H1 (cell line): ENCODE data around the gene CHST9. TPM values are rescaled to one million over a fixed set of nuclear protein-coding genes. Genes with fewer than 3 reads are reported as not detected.

Experiments used
- CTCF ChIA-PET: fragments of 300-600 bp; sonication (Branson Sonifier 250); formaldehyde crosslinking; loops from one replicate; lab custom pipeline; 2021; ENCODE audit not compliant: partially characterized antibody; lab: Charles Lee
- POLR2A ChIA-PET: fragments of 300-600 bp; sonication (Branson Sonifier 250); formaldehyde crosslinking; loops from one replicate; lab custom pipeline; 2021; ENCODE audit warnings: inconsistent platforms; ENCODE audit not compliant: partially characterized antibody; lab: Charles Lee
- DNase-seq, 2 experiments: peaks; one replicate each; pipeline versions ENCODE4 v3.0.0 to v3.0.0-alpha.2; 2010 to 2022; ENCODE audit warnings: low spot score in 2 of 2, low read depth in 1 of 2, mixed read lengths in 1 of 2
- FAIRE-seq: peaks from 2 replicates; lab custom pipeline; 2011; peaks lifted over from hg19 to GRCh38; lab: Jason Lieb, UNC
- H2AFZ ChIP-seq: 2 replicates; pipeline ENCODE4 v1.8.1; 2012; ENCODE audit warnings: low read length, inconsistent platforms
- H2AK5ac ChIP-seq: 2 replicates; pipeline ENCODE4 v1.6.1; 2013; ENCODE audit warnings: low read depth, low read length
- H2BK120ac ChIP-seq: replicated peaks from 2 replicates; pipeline ENCODE3; 2013; ENCODE audit warnings: low read depth, low read length, inconsistent platforms
- H2BK12ac ChIP-seq: 2 replicates; pipeline ENCODE4 v1.6.1; 2013; ENCODE audit warnings: low read depth, low read length
- H2BK15ac ChIP-seq: 2 replicates; pipeline ENCODE4 v1.6.1; 2013; ENCODE audit warnings: low read length
- H2BK20ac ChIP-seq: 2 replicates; pipeline ENCODE4 v1.6.1; 2013; ENCODE audit warnings: low read length
- H2BK5ac ChIP-seq: 2 replicates; pipeline ENCODE4 v1.6.1; 2013; ENCODE audit warnings: low read depth, low read length
- H3K14ac ChIP-seq: 2 replicates; pipeline ENCODE4 v1.6.1; 2013; ENCODE audit warnings: inconsistent platforms; ENCODE audit not compliant: insufficient read length
- H3K18ac ChIP-seq: 2 replicates; pipeline ENCODE4 v1.6.1; 2013; ENCODE audit warnings: low read length; ENCODE audit errors: extremely low read depth
- H3K23ac ChIP-seq: 2 replicates; pipeline ENCODE4 v1.6.1; 2013; ENCODE audit warnings: inconsistent platforms; ENCODE audit not compliant: insufficient read length
- H3K23me2 ChIP-seq: 2 replicates; pipeline ENCODE4 v1.6.1; 2013; ENCODE audit warnings: low read depth, low read length
- H3K27ac ChIP-seq: 2 replicates; pipeline ENCODE4 v1.6.1; 2011; ENCODE audit warnings: low read depth, low read length, inconsistent platforms
- H3K27me3 ChIP-seq, 4 experiments: replicated peaks in 1 of 4; 1 replicate in 1 of 4; 2 replicates in 3 of 4; pipeline versions ENCODE4 v1.6.1 to v1.8.1; 2011 to 2013; ENCODE audit warnings: low read length in 3 of 4, mild to moderate bottlenecking in 3 of 4, inconsistent platforms in 2 of 4, mixed read lengths in 2 of 4, moderate library complexity in 1 of 4; ENCODE audit not compliant: control insufficient read depth in 3 of 4, insufficient read depth in 3 of 4; ENCODE audit errors: extremely low read depth in 1 of 4
- H3K36me3 ChIP-seq, 4 experiments: 2 replicates each; pipeline versions ENCODE4 v1.6.1 to v1.8.1; 2011 to 2013; ENCODE audit warnings: mild to moderate bottlenecking in 4 of 4, low read length in 3 of 4, moderate library complexity in 2 of 4, control low read depth in 1 of 4, inconsistent platforms in 1 of 4; ENCODE audit not compliant: insufficient read depth in 4 of 4, control insufficient read depth in 2 of 4
- H3K4ac ChIP-seq: replicated peaks from 2 replicates; pipeline ENCODE3; 2013; ENCODE audit warnings: low read length, low read depth, mixed read lengths, inconsistent platforms; ENCODE audit not compliant: insufficient read length
- H3K4me1 ChIP-seq, 4 experiments: replicated peaks in 1 of 4; 1 replicate in 1 of 4; 2 replicates in 3 of 4; pipeline versions ENCODE4 v1.6.1 to v1.8.1; 2011 to 2013; ENCODE audit warnings: low read length in 3 of 4, inconsistent platforms in 2 of 4, mixed read lengths in 1 of 4; ENCODE audit not compliant: insufficient read depth in 4 of 4, control insufficient read depth in 3 of 4
- H3K4me2 ChIP-seq, 2 experiments: 2 replicates each; pipeline versions ENCODE4 v1.6.1 to v1.8.1; 2011 to 2013; ENCODE audit warnings: low read depth in 2 of 2, low read length in 2 of 2, control low read depth in 1 of 2, inconsistent platforms in 1 of 2, mild to moderate bottlenecking in 1 of 2; ENCODE audit not compliant: insufficient read depth in 1 of 2
- H3K4me3 ChIP-seq, 4 experiments: fragments of 200-600, 300-600 bp in 1 of 4; sonication (generic), shearing (Covaris generic), sonication (Bioruptor Twin) in 1 of 4; 2 replicates each; pipeline versions ENCODE4 v1.5.1 to v1.8.1; 2011 to 2016; ENCODE audit warnings: low read length in 4 of 4, low read depth in 3 of 4, control low read depth in 2 of 4, inconsistent platforms in 2 of 4, mild to moderate bottlenecking in 2 of 4, mixed read lengths in 1 of 4, moderate library complexity in 1 of 4; ENCODE audit not compliant: insufficient read depth in 2 of 4; ENCODE audit errors: extremely low read depth in 1 of 4
- H3K56ac ChIP-seq: replicated peaks from 2 replicates; pipeline ENCODE3; 2013; ENCODE audit warnings: low read depth, mild to moderate bottlenecking, mixed read lengths, low read length, inconsistent platforms; ENCODE audit not compliant: insufficient read length
- H3K79me1 ChIP-seq: 2 replicates; pipeline ENCODE4 v1.6.1; 2013; ENCODE audit warnings: low read depth, low read length, control low read depth
- H3K79me2 ChIP-seq, 2 experiments: 2 replicates each; pipeline versions ENCODE4 v1.6.1 to v1.8.1; 2012 to 2013; ENCODE audit warnings: low read length in 2 of 2, mild to moderate bottlenecking in 2 of 2, inconsistent platforms in 1 of 2; ENCODE audit not compliant: insufficient read depth in 2 of 2, control insufficient read depth in 1 of 2
- H3K9ac ChIP-seq, 4 experiments: replicated peaks in 1 of 4; 1 replicate in 1 of 4; 2 replicates in 3 of 4; pipeline versions ENCODE4 v1.6.1 to v1.8.1; 2011 to 2013; ENCODE audit warnings: low read depth in 3 of 4, low read length in 3 of 4, control low read depth in 2 of 4, mild to moderate bottlenecking in 2 of 4, moderate library complexity in 2 of 4, inconsistent platforms in 1 of 4; ENCODE audit errors: extremely low read depth in 1 of 4
- H3K9me3 ChIP-seq, 2 experiments: 2 replicates each; pipeline versions ENCODE4 v1.6.1 to v1.8.1; 2012 to 2013; ENCODE audit warnings: mild to moderate bottlenecking in 2 of 2, moderate library complexity in 2 of 2, control low read depth in 1 of 2, inconsistent platforms in 1 of 2, low read depth in 1 of 2, low read length in 1 of 2, mixed read lengths in 1 of 2; ENCODE audit not compliant: insufficient read depth in 2 of 2
- H4K20me1 ChIP-seq, 2 experiments: replicated peaks in 1 of 2; 2 replicates each; pipeline versions ENCODE3 to v1.8.1; 2011 to 2013; ENCODE audit warnings: inconsistent platforms in 2 of 2, low read length in 2 of 2, mild to moderate bottlenecking in 1 of 2; ENCODE audit not compliant: insufficient read depth in 2 of 2, control insufficient read depth in 1 of 2
- H4K5ac ChIP-seq: 2 replicates; pipeline ENCODE4 v1.6.1; 2013; ENCODE audit warnings: low read length, low read depth, mixed read lengths, inconsistent platforms; ENCODE audit not compliant: insufficient read length
- H4K8ac ChIP-seq: 2 replicates; pipeline ENCODE4 v1.8.0; 2013; ENCODE audit warnings: mild to moderate bottlenecking, moderate library complexity, low read length, inconsistent platforms; ENCODE audit not compliant: insufficient read depth; ENCODE audit errors: extremely low read depth
- H4K91ac ChIP-seq: replicated peaks from 2 replicates; pipeline ENCODE3; 2013; ENCODE audit warnings: low read length, mixed read lengths, inconsistent platforms; ENCODE audit not compliant: insufficient read length
- ASH2L ChIP-seq: fragments of 200-600, 300-600 bp; sonication (generic); IDR thresholded peaks from one replicate; pipeline ENCODE4 v1.7.1; 2017; ENCODE audit warnings: low read length
- BCL11A ChIP-seq, 2 experiments: IDR thresholded peaks; one replicate each; pipeline ENCODE4 v1.6.1; 2011; ENCODE audit warnings: low read depth in 2 of 2, low read length in 2 of 2, mild to moderate bottlenecking in 2 of 2
- BRCA1 ChIP-seq: IDR thresholded peaks from 2 replicates; pipeline ENCODE4 v1.6.1; 2012; ENCODE audit warnings: low read depth, low read length, improper control_type of control experiment
- CREB1 ChIP-seq: IDR thresholded peaks from 2 replicates; pipeline ENCODE4 v1.6.1; 2012; ENCODE audit warnings: inconsistent platforms
- CTBP2 ChIP-seq: IDR thresholded peaks from 2 replicates; pipeline ENCODE4 v1.7.0; 2011; ENCODE audit warnings: borderline replicate concordance, mild to moderate bottlenecking, moderate library complexity, mixed read lengths, low read length; ENCODE audit not compliant: insufficient read depth, insufficient read length
- E2F6 ChIP-seq: IDR thresholded peaks from 2 replicates; pipeline ENCODE4 v1.6.1; 2012; ENCODE audit warnings: inconsistent platforms
- KDM1A ChIP-seq: fragments of 200-600, 300-600 bp; sonication (generic); IDR thresholded peaks from 2 replicates; pipeline ENCODE4 v1.7.1; 2016; ENCODE audit warnings: mild to moderate bottlenecking, low read length, borderline replicate concordance
- RNF2 ChIP-seq: fragments of 200-900, 300-1000 bp; sonication (generic); IDR thresholded peaks from 2 replicates; pipeline ENCODE4 v1.7.1; 2016; ENCODE audit warnings: borderline replicate concordance, low read depth, mild to moderate bottlenecking, antibody characterized with exemption, low read length; ENCODE audit not compliant: poor library complexity, severe bottlenecking; ENCODE audit errors: missing control alignments
- SAP30 ChIP-seq: fragments of 300-600 bp; sonication (generic); IDR thresholded peaks from 2 replicates; pipeline ENCODE4 v1.7.1; 2012; ENCODE audit warnings: low read length, moderate library complexity, mild to moderate bottlenecking, inconsistent platforms; ENCODE audit not compliant: insufficient read depth, insufficient replicate concordance
- WGBS, 2 experiments: shearing (Covaris generic) in 1 of 2; methylation state at CpG; one replicate each; pipeline versions ENCODE4 v1.1.6 to v1.1.7; 2013 to 2015; ENCODE audit warnings: low lambda C conversion rate in 2 of 2, mixed read lengths in 2 of 2, inconsistent platforms in 1 of 2, low coverage in 1 of 2, missing lambda C conversion rate in 1 of 2; ENCODE audit not compliant: insufficient replicate concordance in 2 of 2, insufficient coverage in 1 of 2, insufficient read length in 1 of 2; ENCODE audit errors: extremely low coverage in 1 of 2, missing lambda C conversion rate in 1 of 2; 5-methylcytosine and 5-hydroxymethylcytosine counted together
- polyA plus RNA-seq, 7 experiments: library from polyadenylated mRNA; depleted of rRNA in 3 of 7; stranded (reverse) in 5 of 7; unstranded in 2 of 7; fragments of >200 nt in 5 of 7; fragments of 200-250 nt in 2 of 7; gene quantifications; 1 replicate in 5 of 7; 2 replicates in 1 of 7; 4 replicates in 1 of 7; pipeline versions ENCODE4 v1.2.1 to v1.2.3, GENCODE V29; 2011 to 2013; ENCODE audit warnings: missing spikeins in 2 of 7, mixed read lengths in 2 of 7
- total RNA-seq: library from RNA; stranded (reverse); fragmentation: NEBNext Ultra II Directional; extraction: Animal tissue kit (Norgen Biotek cat#: 25700); gene quantifications from 2 replicates; pipeline ENCODE4 v1.2.1, GENCODE V29; 2021

CHST9 gene
- total and polyA plus RNA-seq, 2 of the 8 experiments (the other 6 are each of a cell fraction or from before 2014, with no cell fraction given) = 3.2 to 24.3 TPM

DNA sequence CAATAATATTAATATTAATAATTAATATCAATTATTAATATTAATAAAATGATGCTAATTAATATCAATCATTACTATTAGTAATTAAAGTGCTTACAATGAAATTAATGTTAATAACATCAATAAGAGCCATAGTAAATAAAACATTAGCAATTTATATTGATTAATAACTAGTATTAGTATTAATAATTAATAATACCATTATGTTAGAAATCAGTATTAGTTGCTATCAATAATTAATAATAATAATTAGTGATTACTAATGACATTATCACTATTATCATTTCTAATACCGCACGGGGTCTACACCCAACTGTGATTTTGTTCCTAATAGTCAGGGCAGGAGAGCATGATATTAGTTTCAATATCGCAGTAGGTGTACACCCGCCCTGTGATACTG lies 296.8 kb downstream of the CHST9 start:
- Histone ChIP-seq H3K27me3 (no peaks in the 10 kb centered on the region), H2AFZ (no peak overlapping the region), H4K20me1 (no peaks in the 10 kb centered on the region), H3K9ac (no peak overlapping the region), H3K23me2 (no peaks in the 10 kb centered on the region), H3K23ac (no peak overlapping the region), H3K36me3 (no peaks in the 10 kb centered on the region), H3K14ac (no peak overlapping the region), H3K4me1 (no peaks in the 10 kb centered on the region), H4K91ac (no peak overlapping the region), H3K27ac (no peak overlapping the region), H2BK5ac (no peak overlapping the region), H3K18ac (no peak overlapping the region), H2BK12ac (no peak overlapping the region), H3K56ac (no peak overlapping the region), H3K4me3 (no peak overlapping the region), H2AK5ac (no peak overlapping the region), H2BK120ac (no peak overlapping the region), H3K79me2 (no peaks in the 10 kb centered on the region), H2BK20ac (no peak overlapping the region), H3K79me1 (no peaks in the 10 kb centered on the region), H3K4ac (no peak overlapping the region), H3K4me2 (no peak overlapping the region), H3K9me3 (no peaks in the 10 kb centered on the region), H2BK15ac (no peak overlapping the region), H4K8ac (no peak overlapping the region), H4K5ac (no peak overlapping the region)
- DNase-seq = no peak
- POLR2A ChIA-PET = no interaction called here
- CTCF ChIA-PET = no interaction called here
- 87% methylated on average over 4 of the region's 4 CpGs; no CpG with 5 or more reads in 1 of the 2 experiments for WGBS, 2 experiments
- no peak for FAIRE-seq
- no peak for TF ChIP-seq RNF2
- no peak for TF ChIP-seq KDM1A
- no peak for TF ChIP-seq ASH2L
- no peak for TF ChIP-seq SAP30
- TF ChIP-seq E2F6 = no peak
- no peak for TF ChIP-seq BCL11A (IDR thresholded peaks at IDR 0.05; ENCODE audit: low read depth in 2 of 2, low read length in 2 of 2)
- no peak for TF ChIP-seq CTBP2
- no peak for TF ChIP-seq BRCA1
- TF ChIP-seq CREB1 = no peak
